ENCODE measurements around the gene PODXL. TPM values are rescaled to one million over a fixed set of nuclear protein-coding genes. Genes with fewer than 3 reads are reported as not detected.

Gene PODXL
- total and polyA plus RNA-seq, 4 donors: 1.2 to 3.6 (median 1.6) TPM

- TF ChIP-seq RXRA (IDR thresholded peaks at IDR 0.05) (no peak), CTCF (IDR thresholded peaks at IDR 0.05; ENCODE audit: low read depth, low read length, missing input control) (peak; percentile 86), MAX (IDR thresholded peaks at IDR 0.05) (no peak), SP1 (IDR thresholded peaks at IDR 0.05) (peak; percentile 21), FOXA1 (IDR thresholded peaks at IDR 0.05) (peak; percentile 24), EGR1 (IDR thresholded peaks at IDR 0.05; ENCODE audit: low read depth in 2 of 2) (no peak), FOXA2 (IDR thresholded peaks at IDR 0.05) (peak; percentile 64), HNF4A (conservative IDR thresholded peaks at IDR 0.05) (peak; percentile 20 to 58)
Observed at GRCh38 chr7:131507592-131508331, 48.7 kb downstream of the PODXL start (continued).

- no peak for DNase-seq (ENCODE audit: low spot score)
- 77% methylated on average over 18 of the region's 18 CpGs for WGBS
- H3K4me3 ChIP-seq (ENCODE audit: low read depth in 1 of 3, low read length in 3 of 3): no peak overlapping the region
- no peaks in the 10 kb centered on the region for H3K27me3 ChIP-seq (ENCODE audit: control insufficient read depth in 4 of 4, insufficient read depth in 4 of 4, low read length in 3 of 4)
- H3K4me1 ChIP-seq (ENCODE audit: control insufficient read depth in 4 of 4, insufficient read depth in 4 of 4, low read length in 3 of 4): peaks cover 7 to 27% (median 18%) of the 10 kb centered on the region in 4 donors
- no peaks in the 10 kb centered on the region for H3K36me3 ChIP-seq (ENCODE audit: control insufficient read depth in 4 of 4, insufficient read depth in 3 of 4, low read depth in 1 of 4, low read length in 3 of 4)
- TF ChIP-seq REST (IDR thresholded peaks at IDR 0.05) (no peak), RAD21 (IDR thresholded peaks at IDR 0.05) (no peak), FOXA2 (IDR thresholded peaks at IDR 0.05) (no peak), NR2F2 (IDR thresholded peaks at IDR 0.05) (no peak)
- H3K9me3 ChIP-seq (ENCODE audit: control insufficient read depth in 4 of 4, low read length in 3 of 4): no peaks in the 10 kb centered on the region
- no peak overlapping the region for H3K9ac ChIP-seq (ENCODE audit: low read depth in 1 of 2, low read length in 2 of 2)
- H3K27ac ChIP-seq (ENCODE audit: low read depth in 1 of 2, low read length in 2 of 2): no peak overlapping the region
Observed at GRCh38 chr7:131506597-131506996, 49.8 kb downstream of the PODXL start.

GRCh38 chr7:131505636-131506557 lies 50.5 kb downstream of the PODXL start:
- Histone ChIP-seq H3K27me3 (ENCODE audit: control insufficient read depth in 4 of 4, insufficient read depth in 4 of 4, low read length in 3 of 4) (no peaks in the 10 kb centered on the region), H3K4me1 (ENCODE audit: control insufficient read depth in 4 of 4, insufficient read depth in 4 of 4, low read length in 3 of 4) (peaks cover 7 to 27% (median 18%) of the 10 kb centered on the region in 4 donors), H3K9ac (ENCODE audit: low read depth in 1 of 2, low read length in 2 of 2) (no peak overlapping the region), H3K27ac (ENCODE audit: low read depth in 1 of 2, low read length in 2 of 2) (no peak overlapping the region), H3K9me3 (ENCODE audit: control insufficient read depth in 4 of 4, low read length in 3 of 4) (no peaks in the 10 kb centered on the region), H3K4me3 (ENCODE audit: low read depth in 1 of 3, low read length in 3 of 3) (no peak overlapping the region), H3K36me3 (ENCODE audit: control insufficient read depth in 4 of 4, insufficient read depth in 3 of 4, low read depth in 1 of 4, low read length in 3 of 4) (no peaks in the 10 kb centered on the region)
- 91% methylated on average over 30 of the region's 30 CpGs for WGBS
- no peak for DNase-seq (ENCODE audit: low spot score)
- no peak for TF ChIP-seq REST (IDR thresholded peaks at IDR 0.05)
- TF ChIP-seq JUND (IDR thresholded peaks at IDR 0.05): no peak
- TF ChIP-seq TAF1 (conservative IDR thresholded peaks at IDR 0.05): no peak
- no peak for TF ChIP-seq MAX (IDR thresholded peaks at IDR 0.05)
- TF ChIP-seq HNF4G (IDR thresholded peaks at IDR 0.05): no peak
- TF ChIP-seq FOXA2 (IDR thresholded peaks at IDR 0.05): no peak
- no peak for TF ChIP-seq GABPA (IDR thresholded peaks at IDR 0.05 in 1 of 2, conservative IDR thresholded peaks at IDR 0.05 in 1 of 2)
- TF ChIP-seq FOXA1 (IDR thresholded peaks at IDR 0.05): no peak
- TF ChIP-seq HNF4A (conservative IDR thresholded peaks at IDR 0.05): no peak
- TF ChIP-seq YY1 (IDR thresholded peaks at IDR 0.05): no peak
- TF ChIP-seq NR2F2 (IDR thresholded peaks at IDR 0.05): no peak
